GM18526 (cell line): Measurements from ENCODE around the gene HNRNPA0.

ENCODE experiments used
- POLR2A ChIP-seq: IDR thresholded peaks from 3 replicates; pipeline ENCODE4 v1.6.1; 2011; ENCODE audit not compliant: insufficient read length; ENCODE audit errors: extremely low read depth

Gene HNRNPA0

DNA sequence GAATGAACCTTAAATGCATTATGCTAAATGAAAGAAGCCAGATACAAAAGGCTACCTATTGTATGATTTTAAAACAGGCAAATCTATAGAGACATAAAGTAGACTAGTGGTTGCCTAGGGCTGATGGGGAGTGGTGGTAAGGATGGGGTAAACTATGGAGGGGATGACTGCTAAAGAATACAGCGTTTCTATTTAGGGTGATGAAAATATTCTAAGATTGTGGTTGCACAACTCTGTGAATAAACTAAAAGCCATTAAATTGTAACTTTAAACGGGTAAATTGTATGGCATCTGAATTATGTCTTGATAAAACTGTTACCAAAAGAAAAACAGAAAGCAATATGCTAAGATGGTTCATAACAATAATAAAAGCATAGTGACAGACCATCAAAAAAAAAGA lies 39.7 kb downstream of the HNRNPA0 start:
- no peak for TF ChIP-seq POLR2A

GRCh38 chr5:137712139-137712667 lies 42.0 kb downstream of the HNRNPA0 start:
- TF ChIP-seq POLR2A: no peak

DNA sequence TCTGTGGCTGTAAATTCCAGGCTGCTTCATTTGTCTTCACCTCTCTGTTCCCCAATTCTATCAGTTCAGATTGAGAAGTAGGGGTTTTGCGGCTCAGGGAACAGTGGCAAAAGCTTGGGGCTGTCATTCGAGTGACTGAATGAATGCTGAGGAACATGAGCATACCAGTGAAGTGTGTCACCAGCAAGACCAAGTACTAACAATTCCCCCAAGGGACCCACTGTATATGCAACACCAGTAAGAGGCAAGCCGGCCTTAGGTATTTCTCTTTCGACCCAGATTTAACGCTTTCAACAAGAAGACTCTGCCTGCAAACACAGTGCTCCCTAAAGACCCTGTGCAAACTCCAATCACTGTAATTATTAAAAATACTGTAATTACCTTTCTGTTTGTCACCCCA lies 44.1 kb downstream of the HNRNPA0 start:
- no peak for TF ChIP-seq POLR2A

DNA sequence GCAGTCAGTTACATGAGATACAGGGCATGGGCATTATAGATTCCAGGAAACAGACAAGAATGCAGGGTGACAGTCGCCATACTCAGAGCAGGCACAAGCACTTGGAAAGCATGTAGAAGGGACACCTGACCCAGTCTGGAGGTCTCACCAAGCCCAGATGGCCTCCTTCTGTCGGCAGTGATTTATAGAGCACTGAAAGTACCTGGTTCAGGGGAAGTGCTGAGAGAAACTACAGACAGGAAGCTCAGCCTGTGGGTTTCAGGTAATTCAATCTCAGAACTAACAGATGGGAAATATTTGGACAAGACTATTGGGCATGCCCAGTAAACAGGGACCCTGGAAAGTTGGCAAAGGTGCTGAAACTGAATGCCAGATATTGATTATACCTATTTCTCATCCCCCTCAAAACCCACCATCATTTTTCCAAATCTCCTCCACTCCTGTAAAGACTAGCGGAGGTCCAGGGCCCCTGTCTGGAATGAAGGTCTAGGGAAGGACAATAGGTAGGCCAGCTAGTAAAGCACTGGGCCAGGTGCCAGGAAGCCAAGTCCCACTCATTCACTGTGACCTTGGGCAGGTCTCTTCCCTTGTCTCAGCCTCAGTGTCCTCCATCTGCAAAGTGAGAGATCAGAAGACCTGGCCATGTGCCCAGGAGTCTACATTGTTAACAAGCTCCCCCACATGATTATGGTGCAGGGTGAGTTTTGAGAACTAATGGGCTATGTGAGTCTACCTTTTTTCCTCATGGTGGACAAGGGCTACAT lies 45.2 kb downstream of the HNRNPA0 start:
- no peak for TF ChIP-seq POLR2A

- TF ChIP-seq POLR2A: no peak
Measured at GRCh38 chr5:137708062-137708461, 46.1 kb downstream of the HNRNPA0 start.

DNA sequence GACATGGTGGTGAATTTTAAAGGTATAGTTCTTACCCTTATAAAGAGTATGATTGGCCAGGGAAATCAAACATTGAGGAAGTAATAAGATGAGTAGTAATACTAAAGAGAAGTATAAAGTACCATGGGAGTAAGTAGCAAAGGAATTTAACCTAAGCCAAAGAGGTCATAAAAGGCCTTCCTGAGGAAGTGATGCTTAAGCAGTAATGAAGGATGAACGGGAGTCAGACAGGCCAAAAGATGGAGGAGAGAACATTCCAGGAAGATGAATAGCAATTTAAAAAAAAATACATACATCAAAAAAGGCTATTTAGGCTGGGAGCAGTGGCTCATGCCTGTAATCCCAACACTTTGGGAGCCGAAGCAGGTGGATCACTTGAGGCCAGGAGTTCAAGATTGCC lies 47.3 kb downstream of the HNRNPA0 start:
- no peak for TF ChIP-seq POLR2A

- no peak for TF ChIP-seq POLR2A
Measured at GRCh38 chr5:137705106-137705505, 49.1 kb downstream of the HNRNPA0 start.

DNA sequence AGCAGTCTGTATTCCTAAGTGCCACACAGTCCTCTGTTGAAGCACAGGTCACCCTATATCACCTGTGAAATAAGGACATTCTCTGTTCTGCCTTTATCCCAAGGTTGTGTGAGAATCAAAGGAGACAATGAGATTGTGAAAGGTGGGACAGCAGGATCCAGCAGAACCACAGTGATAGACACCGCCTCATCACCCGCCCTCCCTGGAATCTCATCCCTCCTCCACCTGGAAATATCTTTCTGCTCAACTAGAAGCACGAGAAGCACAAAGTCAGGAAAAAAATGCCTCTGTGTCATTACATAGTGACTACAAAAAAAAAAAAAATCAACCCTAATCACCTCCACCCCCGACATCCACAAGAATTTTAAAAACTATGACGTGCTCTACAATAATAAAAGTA lies 50.6 kb downstream of the HNRNPA0 start:
- no peak for TF ChIP-seq POLR2A

GRCh38 chr5:137700282-137700680 lies 53.9 kb downstream of the HNRNPA0 start:
- no peak for TF ChIP-seq POLR2A

DNA sequence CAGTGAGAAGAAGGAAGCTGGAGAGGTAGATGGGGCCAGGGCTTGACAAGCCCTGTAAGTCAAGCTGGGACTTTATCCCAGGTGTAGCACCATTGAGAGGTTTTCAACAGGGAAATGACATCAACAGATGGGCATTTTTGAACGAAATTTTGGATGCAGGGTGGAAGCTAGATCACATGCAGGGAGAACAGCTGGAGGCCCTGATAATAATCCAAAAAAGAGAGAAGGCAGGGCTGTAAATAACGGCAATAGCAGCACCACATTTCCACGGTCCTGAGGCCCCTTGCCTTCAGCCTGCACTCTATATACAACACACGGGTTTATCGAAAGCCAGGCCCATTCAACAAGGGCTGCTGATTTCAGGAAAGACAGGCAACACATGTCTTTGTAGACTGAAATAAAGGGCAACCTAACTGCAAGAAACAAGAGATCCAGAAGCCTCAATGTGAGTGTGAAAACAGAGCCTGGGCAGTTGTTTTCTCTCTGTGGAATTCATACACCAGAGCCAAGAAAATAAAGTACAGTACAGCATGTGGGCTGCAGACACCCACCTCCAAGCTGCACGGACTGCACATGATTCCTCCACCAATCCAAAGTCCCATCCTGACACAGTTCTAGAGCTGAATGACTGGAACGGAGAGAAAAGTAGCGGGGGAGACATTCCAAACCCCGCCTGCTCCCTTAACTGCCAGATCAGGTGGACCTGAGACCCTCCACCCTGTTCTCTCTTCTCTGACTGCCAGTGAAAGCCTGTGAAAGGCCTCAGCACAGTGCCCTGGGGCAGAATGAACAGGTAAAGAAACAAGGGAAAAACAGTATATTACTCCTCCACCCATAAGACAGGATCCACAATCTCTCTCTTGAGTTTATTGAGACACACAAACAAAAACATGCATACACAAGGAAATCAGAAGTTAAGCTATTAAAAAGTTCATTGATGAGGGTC lies 54.6 kb downstream of the HNRNPA0 start:
- TF ChIP-seq POLR2A: no peak

- TF ChIP-seq POLR2A: no peak
Measured at GRCh38 chr5:137696481-137696880, 57.7 kb downstream of the HNRNPA0 start.

GRCh38 chr5:137695651-137696428 lies 58.3 kb downstream of the HNRNPA0 start:
- no peak for TF ChIP-seq POLR2A
